Inferior parietal cortex (tissue), 1 donor: Measurements from ENCODE around the gene PIGK.
A peak's percentile ranks its signal among the peaks of the same experiment; 100 is the strongest.
"Not testable (repeated sequence)": the region's sequence is repeated elsewhere in the genome, so short reads cannot be mapped to it uniquely, and the experiment has no call there.

ENCODE experiments used
- DNase-seq: peaks from one replicate; pipeline ENCODE4 v3.0.0-alpha.2; 2016; ENCODE audit errors: extremely low spot score

The PIGK gene

GRCh38 chr1:77193951-77194350 lies 25.3 kb downstream of the PIGK start:
- DNase-seq, result no peak

GRCh38 chr1:77188770-77189169 lies 30.5 kb downstream of the PIGK start:
- DNase-seq, result no peak

- not testable (repeated sequence) for DNase-seq
Measured at GRCh38 chr1:77186907-77187306, 32.3 kb downstream of the PIGK start.

- DNase-seq, result no peak
Measured at GRCh38 chr1:77182083-77182482, 37.1 kb downstream of the PIGK start.

GRCh38 chr1:77179632-77180031 lies 39.6 kb downstream of the PIGK start:
- no peak for DNase-seq

- DNase-seq, result no peak
Measured at GRCh38 chr1:77175230-77175844, 43.9 kb downstream of the PIGK start.

GRCh38 chr1:77170687-77171086 lies 48.5 kb downstream of the PIGK start:
- peak; percentile 60 for DNase-seq

- no peak for DNase-seq
Measured at GRCh38 chr1:77168358-77168757, 50.9 kb downstream of the PIGK start.

- DNase-seq, result no peak
Measured at GRCh38 chr1:77164434-77164944, 54.7 kb downstream of the PIGK start.

- not testable (repeated sequence) for DNase-seq
Measured at GRCh38 chr1:77159706-77160105, 59.5 kb downstream of the PIGK start.

- no peak for DNase-seq
Measured at GRCh38 chr1:77156214-77156613, 63.0 kb downstream of the PIGK start.

GRCh38 chr1:77146270-77146669 lies 73.0 kb downstream of the PIGK start:
- no peak for DNase-seq

GRCh38 chr1:77143529-77144121 lies 75.6 kb downstream of the PIGK start:
- peak; percentile 29 for DNase-seq

GRCh38 chr1:77139389-77139788 lies 79.8 kb downstream of the PIGK start:
- peak; percentile 15 for DNase-seq

- DNase-seq, result no peak
Measured at GRCh38 chr1:77134359-77134758, 84.9 kb downstream of the PIGK start.

GRCh38 chr1:77133731-77134358 lies 85.4 kb downstream of the PIGK start:
- no peak for DNase-seq

- peak; percentile 73 for DNase-seq
Measured at GRCh38 chr1:77126307-77126706, 92.9 kb downstream of the PIGK start.

GRCh38 chr1:77121503-77121902 lies 97.7 kb downstream of the PIGK start:
- no peak for DNase-seq

GRCh38 chr1:77120950-77121349 lies 98.3 kb downstream of the PIGK start:
- DNase-seq, result no peak

- no peak for DNase-seq
Measured at GRCh38 chr1:77118712-77119111, 100.5 kb downstream of the PIGK start.

- no peak for DNase-seq
Measured at GRCh38 chr1:77104672-77105071, 114.6 kb downstream of the PIGK start.

GRCh38 chr1:77103486-77103885 lies 115.7 kb downstream of the PIGK start:
- no peak for DNase-seq

- DNase-seq, result no peak
Measured at GRCh38 chr1:77100875-77101274, 118.4 kb downstream of the PIGK start.
